Activated naive CD8-positive, alpha-beta T cell treated with anti-CD3 and anti-CD28 coated beads for 36 hours (primary cell): ENCODE data around the gene PI4KB. TPM values are rescaled to one million over a fixed set of nuclear protein-coding genes. Genes with fewer than 3 reads are reported as not detected.

ENCODE experiments used
- DNase-seq: peaks from one replicate; pipeline ENCODE4 v3.0.0; 2021
- H3K27ac Mint-ChIP-seq: one replicate; pipeline ENCODE4 v1.8.0; 2022; ENCODE audit warnings: mild to moderate bottlenecking, moderate library complexity, mixed read lengths
- H3K27me3 Mint-ChIP-seq: one replicate; pipeline ENCODE4 v1.8.0; 2022; ENCODE audit warnings: mild to moderate bottlenecking, mixed read lengths
- H3K36me3 Mint-ChIP-seq: one replicate; pipeline ENCODE4 v1.8.0; 2021; ENCODE audit warnings: mild to moderate bottlenecking, mixed read lengths
- H3K4me1 Mint-ChIP-seq: one replicate; pipeline ENCODE4 v1.8.0; 2021; ENCODE audit warnings: mixed read lengths
- H3K4me3 Mint-ChIP-seq: one replicate; pipeline ENCODE4 v1.8.0; 2022; ENCODE audit warnings: mild to moderate bottlenecking, moderate library complexity, mixed read lengths
- H3K9me3 Mint-ChIP-seq: one replicate; pipeline ENCODE4 v1.8.0; 2022; ENCODE audit warnings: mixed read lengths
- total RNA-seq, 2 experiments: library from RNA; stranded (reverse); gene quantifications; one replicate each; pipeline ENCODE4 v1.2.3, GENCODE V29; 2021

PI4KB gene
- total RNA-seq, 2 experiments from 2014 or later: 46.4 to 49.4 TPM

- peak overlapping the region; percentile 89 for H3K27ac Mint-ChIP-seq
- peaks cover 33% of the 10 kb centered on the region for H3K4me1 Mint-ChIP-seq
- DNase-seq: peak; percentile 61
Observed at GRCh38 chr1:151326619-151327222, 495 bp downstream of the PI4KB start.

GRCh38 chr1:151325646-151326429 lies 1.4 kb downstream of the PI4KB start:
- peaks cover 14% of the 10 kb centered on the region for H3K36me3 Mint-ChIP-seq
- no peaks in the 10 kb centered on the region for H3K9me3 Mint-ChIP-seq
- peak overlapping the region; percentile 89 for H3K4me3 Mint-ChIP-seq
- H3K27me3 Mint-ChIP-seq: no peaks in the 10 kb centered on the region
- H3K4me1 Mint-ChIP-seq: peaks cover 36% of the 10 kb centered on the region
- DNase-seq: no peak
- H3K27ac Mint-ChIP-seq: peak overlapping the region; percentile 89

More at GRCh38 chr1:151326619-151327222, 495 bp downstream of the PI4KB start:
- H3K9me3 Mint-ChIP-seq: no peaks in the 10 kb centered on the region
- H3K36me3 Mint-ChIP-seq: peaks cover 14% of the 10 kb centered on the region
- peak overlapping the region; percentile 89 for H3K4me3 Mint-ChIP-seq
- H3K27me3 Mint-ChIP-seq: no peaks in the 10 kb centered on the region

- Mint-ChIP-seq H3K4me1 (peaks cover 42% of the 10 kb centered on the region), H3K4me3 (peak overlapping the region; percentile 89), H3K9me3 (no peaks in the 10 kb centered on the region), H3K27me3 (no peaks in the 10 kb centered on the region), H3K27ac (peak overlapping the region; percentile 89), H3K36me3 (peaks cover 14% of the 10 kb centered on the region)
- no peak for DNase-seq
Observed at GRCh38 chr1:151325231-151325630, 2.0 kb downstream of the PI4KB start.

- Mint-ChIP-seq H3K4me3 (no peak overlapping the region), H3K4me1 (peaks cover 45% of the 10 kb centered on the region), H3K27me3 (no peaks in the 10 kb centered on the region), H3K9me3 (no peaks in the 10 kb centered on the region), H3K36me3 (peaks cover 14% of the 10 kb centered on the region), H3K27ac (no peak overlapping the region)
- no peak for DNase-seq
Observed at GRCh38 chr1:151324390-151324930, 2.8 kb downstream of the PI4KB start.

GRCh38 chr1:151318975-151319374 lies 8.2 kb downstream of the PI4KB start:
- H3K27me3 Mint-ChIP-seq: no peaks in the 10 kb centered on the region
- H3K36me3 Mint-ChIP-seq: peaks cover 25% of the 10 kb centered on the region
- H3K9me3 Mint-ChIP-seq: no peaks in the 10 kb centered on the region
- DNase-seq: no peak
- no peak overlapping the region for H3K27ac Mint-ChIP-seq
- no peak overlapping the region for H3K4me3 Mint-ChIP-seq
- H3K4me1 Mint-ChIP-seq: peaks cover 46% of the 10 kb centered on the region

GRCh38 chr1:151315565-151316235 lies 11.5 kb downstream of the PI4KB start:
- peak overlapping the region; percentile 11 for H3K27ac Mint-ChIP-seq
- H3K4me1 Mint-ChIP-seq: peaks cover 60% of the 10 kb centered on the region

GRCh38 chr1:151314137-151314875 lies 12.9 kb downstream of the PI4KB start:
- Mint-ChIP-seq H3K4me3 (no peak overlapping the region), H3K9me3 (no peaks in the 10 kb centered on the region), H3K4me1 (peaks cover 54% of the 10 kb centered on the region), H3K36me3 (peaks cover 27% of the 10 kb centered on the region), H3K27me3 (no peaks in the 10 kb centered on the region), H3K27ac (no peak overlapping the region)
- DNase-seq: no peak

More at GRCh38 chr1:151315565-151316235, 11.5 kb downstream of the PI4KB start:
- DNase-seq: no peak
- Mint-ChIP-seq H3K36me3 (peaks cover 27% of the 10 kb centered on the region), H3K9me3 (no peaks in the 10 kb centered on the region), H3K27me3 (no peaks in the 10 kb centered on the region), H3K4me3 (no peak overlapping the region)

GRCh38 chr1:151313501-151313900 lies 13.7 kb downstream of the PI4KB start:
- Mint-ChIP-seq H3K4me3 (no peak overlapping the region), H3K4me1 (peaks cover 49% of the 10 kb centered on the region), H3K27ac (peak overlapping the region; percentile 76), H3K27me3 (no peaks in the 10 kb centered on the region), H3K9me3 (no peaks in the 10 kb centered on the region), H3K36me3 (peaks cover 25% of the 10 kb centered on the region)
- no peak for DNase-seq

GRCh38 chr1:151312826-151313225 lies 14.4 kb downstream of the PI4KB start:
- DNase-seq: no peak
- H3K27ac Mint-ChIP-seq: peak overlapping the region; percentile 99
- no peaks in the 10 kb centered on the region for H3K27me3 Mint-ChIP-seq
- H3K4me1 Mint-ChIP-seq: peaks cover 49% of the 10 kb centered on the region
- no peaks in the 10 kb centered on the region for H3K9me3 Mint-ChIP-seq
- peaks cover 25% of the 10 kb centered on the region for H3K36me3 Mint-ChIP-seq
- H3K4me3 Mint-ChIP-seq: no peak overlapping the region

GRCh38 chr1:151312411-151312810 lies 14.8 kb downstream of the PI4KB start:
- H3K4me1 Mint-ChIP-seq: peaks cover 49% of the 10 kb centered on the region
- no peaks in the 10 kb centered on the region for H3K27me3 Mint-ChIP-seq
- peak overlapping the region; percentile 99 for H3K27ac Mint-ChIP-seq
- H3K4me3 Mint-ChIP-seq: peak overlapping the region; percentile 55
- no peak for DNase-seq
- H3K36me3 Mint-ChIP-seq: peaks cover 22% of the 10 kb centered on the region
- H3K9me3 Mint-ChIP-seq: no peaks in the 10 kb centered on the region

- peak; percentile 81 for DNase-seq
- H3K4me3 Mint-ChIP-seq: peak overlapping the region; percentile 55
- H3K9me3 Mint-ChIP-seq: no peaks in the 10 kb centered on the region
- H3K4me1 Mint-ChIP-seq: peaks cover 49% of the 10 kb centered on the region
- H3K36me3 Mint-ChIP-seq: peaks cover 22% of the 10 kb centered on the region
- peak overlapping the region; percentile 99 for H3K27ac Mint-ChIP-seq
- H3K27me3 Mint-ChIP-seq: no peaks in the 10 kb centered on the region
Observed at GRCh38 chr1:151311589-151312331, 15.5 kb downstream of the PI4KB start.

GRCh38 chr1:151311011-151311410 lies 16.2 kb downstream of the PI4KB start:
- DNase-seq: no peak
- peaks cover 45% of the 10 kb centered on the region for H3K4me1 Mint-ChIP-seq
- no peaks in the 10 kb centered on the region for H3K9me3 Mint-ChIP-seq
- no peaks in the 10 kb centered on the region for H3K27me3 Mint-ChIP-seq
- H3K4me3 Mint-ChIP-seq: no peak overlapping the region
- H3K36me3 Mint-ChIP-seq: peaks cover 22% of the 10 kb centered on the region
- H3K27ac Mint-ChIP-seq: peak overlapping the region; percentile 99

- Mint-ChIP-seq H3K9me3 (no peaks in the 10 kb centered on the region), H3K36me3 (peaks cover 16% of the 10 kb centered on the region), H3K27ac (no peak overlapping the region), H3K4me3 (no peak overlapping the region), H3K27me3 (no peaks in the 10 kb centered on the region), H3K4me1 (peaks cover 40% of the 10 kb centered on the region)
- no peak for DNase-seq
Observed at GRCh38 chr1:151309811-151310323, 17.3 kb downstream of the PI4KB start.
